ENCODE data around the gene EIF4G3. TPM values are rescaled to one million over a fixed set of nuclear protein-coding genes. Genes with fewer than 3 reads are reported as not detected.

EIF4G3 gene
- total and polyA plus RNA-seq, 2 donors: 17.0 to 22.1 TPM

DNA sequence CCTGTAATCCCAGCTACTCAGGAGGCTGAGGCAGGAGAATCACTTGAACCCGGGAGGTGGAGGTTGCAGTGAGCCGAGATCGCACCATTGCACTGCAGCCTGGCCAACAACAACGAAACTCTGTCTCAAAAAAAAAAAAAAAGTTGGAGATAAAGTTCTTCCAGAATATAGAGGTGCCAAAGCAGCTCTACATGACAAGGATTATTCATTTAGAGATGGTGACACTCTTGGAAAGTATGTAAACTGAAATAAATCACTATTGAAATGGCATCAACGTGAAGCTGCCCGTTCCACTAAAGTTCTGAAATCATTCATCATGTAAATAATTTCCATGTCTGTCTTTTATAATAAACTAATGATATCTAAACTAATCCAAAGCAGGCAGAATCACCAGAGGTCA lies 14.9 kb downstream of the EIF4G3 start:
- H3K4me1 ChIP-seq (ENCODE audit: control insufficient read depth in 2 of 2, insufficient read depth in 2 of 2, low read length in 2 of 2): no peaks in the 10 kb centered on the region
- no peak for DNase-seq (ENCODE audit: low read depth in 6 of 9, low spot score in 9 of 9)
- no peak overlapping the region for H3K4me3 ChIP-seq (ENCODE audit: low read length in 2 of 2)
- peaks cover 3% of the 10 kb centered on the region in 2 donors for H3K36me3 ChIP-seq (ENCODE audit: control insufficient read depth in 2 of 2, insufficient read depth in 2 of 2, low read length in 1 of 2)
- H3K27me3 ChIP-seq (ENCODE audit: control insufficient read depth in 2 of 2, insufficient read depth in 1 of 2, low read length in 1 of 2): no peaks in the 10 kb centered on the region
- H3K27ac ChIP-seq (ENCODE audit: low read depth in 1 of 2, low read length in 1 of 2): no peak overlapping the region
- no peaks in the 10 kb centered on the region for H3K9me3 ChIP-seq (ENCODE audit: control insufficient read depth in 2 of 2, insufficient read depth in 1 of 2, low read length in 1 of 2)
- 96% methylated on average over 6 of the region's 6 CpGs for WGBS

DNA sequence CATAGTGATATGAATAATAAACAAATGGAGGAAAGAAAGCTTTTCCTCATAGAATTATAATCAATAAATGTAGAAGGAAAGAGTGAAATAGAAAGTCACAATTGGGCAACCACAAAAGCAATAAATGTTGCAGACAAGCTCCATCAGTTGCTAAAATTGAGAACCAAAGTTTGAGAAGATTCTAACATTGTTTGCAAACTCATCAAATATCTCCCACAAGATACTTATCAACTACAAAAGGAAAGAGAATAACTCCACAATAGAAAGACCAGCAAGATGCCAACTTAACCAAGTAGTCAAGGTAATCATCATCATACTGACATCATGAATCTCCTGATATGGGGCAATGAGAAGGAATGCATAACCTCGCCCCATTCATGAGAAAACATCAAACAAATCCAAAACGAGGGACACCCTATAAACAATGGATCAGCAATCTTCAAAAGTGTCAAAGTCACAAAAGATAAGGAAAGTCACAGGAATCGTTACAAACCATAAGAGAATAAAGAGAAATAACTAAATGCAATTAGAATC lies 16.4 kb downstream of the EIF4G3 start:
- WGBS: 96% methylated on average over 3 of the region's 3 CpGs
- no peak for DNase-seq (ENCODE audit: low read depth in 6 of 9, low spot score in 9 of 9)
- no peaks in the 10 kb centered on the region for H3K27me3 ChIP-seq (ENCODE audit: control insufficient read depth in 2 of 2, insufficient read depth in 1 of 2, low read length in 1 of 2)
- H3K9me3 ChIP-seq (ENCODE audit: control insufficient read depth in 2 of 2, insufficient read depth in 1 of 2, low read length in 1 of 2): no peaks in the 10 kb centered on the region
- no peaks in the 10 kb centered on the region for H3K4me1 ChIP-seq (ENCODE audit: control insufficient read depth in 2 of 2, insufficient read depth in 2 of 2, low read length in 2 of 2)
- no peak overlapping the region for H3K4me3 ChIP-seq (ENCODE audit: low read length in 2 of 2)
- H3K27ac ChIP-seq (ENCODE audit: low read depth in 1 of 2, low read length in 1 of 2): no peak overlapping the region
- H3K36me3 ChIP-seq (ENCODE audit: control insufficient read depth in 2 of 2, insufficient read depth in 2 of 2, low read length in 1 of 2): peaks cover 3% of the 10 kb centered on the region in 2 donors

DNA sequence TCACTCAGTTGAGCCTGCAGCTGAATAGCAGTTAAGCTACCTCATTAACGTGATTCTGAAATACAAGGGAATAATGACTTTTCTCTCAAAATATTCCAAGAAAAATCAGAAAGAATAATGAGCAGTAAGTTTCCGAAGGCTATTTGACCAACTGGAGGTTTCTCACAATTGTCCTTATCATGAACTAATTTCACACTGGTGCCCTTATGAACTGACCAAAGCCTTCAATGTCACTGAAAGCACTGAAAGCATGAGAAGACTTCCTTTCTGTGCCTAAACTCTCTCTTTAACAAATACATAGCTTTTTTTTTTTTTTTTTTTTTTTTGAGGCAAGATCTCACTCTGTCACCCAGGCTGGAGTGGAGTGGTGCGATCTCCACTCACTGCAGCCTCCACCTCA lies 18.8 kb downstream of the EIF4G3 start:
- Histone ChIP-seq H3K4me1 (ENCODE audit: control insufficient read depth in 2 of 2, insufficient read depth in 2 of 2, low read length in 2 of 2) (no peaks in the 10 kb centered on the region), H3K27me3 (ENCODE audit: control insufficient read depth in 2 of 2, insufficient read depth in 1 of 2, low read length in 1 of 2) (no peaks in the 10 kb centered on the region), H3K27ac (ENCODE audit: low read depth in 1 of 2, low read length in 1 of 2) (no peak overlapping the region), H3K9me3 (ENCODE audit: control insufficient read depth in 2 of 2, insufficient read depth in 1 of 2, low read length in 1 of 2) (no peaks in the 10 kb centered on the region), H3K36me3 (ENCODE audit: control insufficient read depth in 2 of 2, insufficient read depth in 2 of 2, low read length in 1 of 2) (peaks cover 0 to 3% of the 10 kb centered on the region in 2 donors), H3K4me3 (ENCODE audit: low read length in 2 of 2) (no peak overlapping the region)
- no peak for DNase-seq (ENCODE audit: low read depth in 6 of 9, low spot score in 9 of 9)
- 77% methylated on average over 3 of the region's 3 CpGs for WGBS

DNA sequence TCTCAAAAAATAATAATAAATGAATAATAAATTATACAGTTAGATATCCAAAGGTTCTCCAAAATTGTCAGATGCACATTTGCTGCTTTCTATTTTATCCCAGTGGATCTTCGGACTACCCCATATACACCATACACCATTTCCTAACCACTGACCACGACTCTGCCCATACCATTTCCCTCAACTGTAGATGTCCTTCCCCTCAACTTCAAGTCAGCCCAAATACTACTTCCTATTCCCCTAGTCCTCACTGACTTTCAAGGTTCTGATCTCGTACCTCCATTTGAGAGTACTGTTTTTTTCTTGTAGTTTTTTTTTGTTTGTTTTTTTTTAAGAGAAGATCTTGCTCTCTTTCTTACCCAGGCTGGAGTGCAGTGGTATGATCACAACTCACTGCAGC lies 19.6 kb downstream of the EIF4G3 start:
- DNase-seq (ENCODE audit: low read depth in 6 of 9, low spot score in 9 of 9): no peak
- no peaks in the 10 kb centered on the region for H3K9me3 ChIP-seq (ENCODE audit: control insufficient read depth in 2 of 2, insufficient read depth in 1 of 2, low read length in 1 of 2)
- no peaks in the 10 kb centered on the region for H3K27me3 ChIP-seq (ENCODE audit: control insufficient read depth in 2 of 2, insufficient read depth in 1 of 2, low read length in 1 of 2)
- H3K4me1 ChIP-seq (ENCODE audit: control insufficient read depth in 2 of 2, insufficient read depth in 2 of 2, low read length in 2 of 2): no peaks in the 10 kb centered on the region
- H3K27ac ChIP-seq (ENCODE audit: low read depth in 1 of 2, low read length in 1 of 2): no peak overlapping the region
- peaks cover 0 to 3% of the 10 kb centered on the region in 2 donors for H3K36me3 ChIP-seq (ENCODE audit: control insufficient read depth in 2 of 2, insufficient read depth in 2 of 2, low read length in 1 of 2)
- 77% methylated on average over 3 of the region's 3 CpGs for WGBS
- H3K4me3 ChIP-seq (ENCODE audit: low read length in 2 of 2): no peak overlapping the region

DNA sequence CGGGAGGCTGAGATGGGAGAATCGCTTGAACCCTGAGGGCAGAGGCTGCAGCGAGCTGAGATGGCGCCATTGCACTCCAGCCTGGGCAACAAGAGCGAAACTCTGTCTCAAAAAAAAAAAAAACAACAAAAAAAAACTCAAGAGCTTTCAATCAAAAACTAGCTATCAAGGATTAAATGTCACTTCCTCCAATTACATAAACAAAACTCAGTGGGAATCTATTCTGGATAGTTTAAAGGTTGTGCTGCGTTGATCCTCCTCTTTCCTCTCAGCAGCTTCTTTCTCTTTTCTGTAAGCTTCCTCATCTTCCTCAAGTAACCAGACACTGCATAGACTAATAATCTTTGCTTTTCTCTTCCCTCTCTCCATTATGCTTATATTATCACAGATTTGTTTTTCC lies 20.7 kb downstream of the EIF4G3 start:
- peaks cover 0 to 3% of the 10 kb centered on the region in 2 donors for H3K36me3 ChIP-seq (ENCODE audit: control insufficient read depth in 2 of 2, insufficient read depth in 2 of 2, low read length in 1 of 2)
- no peak overlapping the region for H3K27ac ChIP-seq (ENCODE audit: low read depth in 1 of 2, low read length in 1 of 2)
- H3K9me3 ChIP-seq (ENCODE audit: control insufficient read depth in 2 of 2, insufficient read depth in 1 of 2, low read length in 1 of 2): no peaks in the 10 kb centered on the region
- no peaks in the 10 kb centered on the region for H3K4me1 ChIP-seq (ENCODE audit: control insufficient read depth in 2 of 2, insufficient read depth in 2 of 2, low read length in 2 of 2)
- H3K4me3 ChIP-seq (ENCODE audit: low read length in 2 of 2): no peak overlapping the region
- 97% methylated on average over 6 of the region's 6 CpGs for WGBS
- DNase-seq (ENCODE audit: low read depth in 6 of 9, low spot score in 9 of 9): no peak
- no peaks in the 10 kb centered on the region for H3K27me3 ChIP-seq (ENCODE audit: control insufficient read depth in 2 of 2, insufficient read depth in 1 of 2, low read length in 1 of 2)

DNA sequence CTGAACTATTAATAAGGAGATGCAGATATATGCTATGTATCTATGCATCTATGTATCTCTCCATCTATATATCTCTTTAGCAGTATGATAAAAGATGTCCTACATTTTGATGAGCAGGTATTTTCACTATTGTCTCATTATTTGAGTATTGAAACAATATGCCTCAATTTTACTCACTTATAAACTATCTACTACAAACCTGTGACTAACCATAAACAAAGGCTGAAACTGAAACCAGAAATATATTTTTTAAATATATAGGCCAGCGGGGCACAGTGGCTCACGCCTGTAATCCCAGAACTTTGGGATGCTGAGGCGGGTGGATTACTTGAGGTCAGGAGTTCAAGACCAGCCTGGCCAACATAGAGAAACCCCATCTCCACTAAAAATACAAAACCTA lies 22.0 kb downstream of the EIF4G3 start:
- no peak overlapping the region for H3K4me3 ChIP-seq (ENCODE audit: low read length in 2 of 2)
- no peaks in the 10 kb centered on the region for H3K9me3 ChIP-seq (ENCODE audit: control insufficient read depth in 2 of 2, insufficient read depth in 1 of 2, low read length in 1 of 2)
- DNase-seq (ENCODE audit: low read depth in 6 of 9, low spot score in 9 of 9): no peak
- H3K36me3 ChIP-seq (ENCODE audit: control insufficient read depth in 2 of 2, insufficient read depth in 2 of 2, low read length in 1 of 2): peaks cover 0 to 3% of the 10 kb centered on the region in 2 donors
- H3K4me1 ChIP-seq (ENCODE audit: control insufficient read depth in 2 of 2, insufficient read depth in 2 of 2, low read length in 2 of 2): no peaks in the 10 kb centered on the region
- no peak overlapping the region for H3K27ac ChIP-seq (ENCODE audit: low read depth in 1 of 2, low read length in 1 of 2)
- WGBS: 91% methylated on average over 3 of the region's 3 CpGs
- no peaks in the 10 kb centered on the region for H3K27me3 ChIP-seq (ENCODE audit: control insufficient read depth in 2 of 2, insufficient read depth in 1 of 2, low read length in 1 of 2)

DNA sequence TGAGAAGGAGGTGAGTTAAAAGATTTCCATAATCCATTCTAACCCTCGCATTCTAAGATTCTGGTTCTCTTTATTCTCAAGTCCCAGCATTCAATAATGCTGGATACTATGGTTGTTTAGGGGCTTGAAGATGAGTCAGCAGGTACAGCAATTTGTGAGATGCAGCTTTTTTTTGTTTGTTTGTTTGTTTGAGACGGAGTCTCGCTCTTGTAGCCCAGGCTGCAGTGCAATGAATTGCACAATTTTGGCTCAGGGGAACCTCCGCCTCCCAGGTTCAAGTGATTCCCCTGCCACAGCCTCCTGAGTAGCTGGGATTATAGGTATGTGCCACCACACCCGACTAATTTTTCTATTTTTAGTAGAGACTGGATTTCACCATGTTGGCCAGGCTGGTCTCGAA lies 23.3 kb downstream of the EIF4G3 start:
- H3K27ac ChIP-seq (ENCODE audit: low read depth in 1 of 2, low read length in 1 of 2): no peak overlapping the region
- WGBS: 95% methylated on average over 6 of the region's 6 CpGs
- no peak overlapping the region for H3K4me3 ChIP-seq (ENCODE audit: low read length in 2 of 2)
- H3K27me3 ChIP-seq (ENCODE audit: control insufficient read depth in 2 of 2, insufficient read depth in 1 of 2, low read length in 1 of 2): no peaks in the 10 kb centered on the region
- no peak for DNase-seq (ENCODE audit: low read depth in 6 of 9, low spot score in 9 of 9)
- peaks cover 0 to 7% of the 10 kb centered on the region in 2 donors for H3K36me3 ChIP-seq (ENCODE audit: control insufficient read depth in 2 of 2, insufficient read depth in 2 of 2, low read length in 1 of 2)
- no peaks in the 10 kb centered on the region for H3K9me3 ChIP-seq (ENCODE audit: control insufficient read depth in 2 of 2, insufficient read depth in 1 of 2, low read length in 1 of 2)
- H3K4me1 ChIP-seq (ENCODE audit: control insufficient read depth in 2 of 2, insufficient read depth in 2 of 2, low read length in 2 of 2): no peaks in the 10 kb centered on the region

DNA sequence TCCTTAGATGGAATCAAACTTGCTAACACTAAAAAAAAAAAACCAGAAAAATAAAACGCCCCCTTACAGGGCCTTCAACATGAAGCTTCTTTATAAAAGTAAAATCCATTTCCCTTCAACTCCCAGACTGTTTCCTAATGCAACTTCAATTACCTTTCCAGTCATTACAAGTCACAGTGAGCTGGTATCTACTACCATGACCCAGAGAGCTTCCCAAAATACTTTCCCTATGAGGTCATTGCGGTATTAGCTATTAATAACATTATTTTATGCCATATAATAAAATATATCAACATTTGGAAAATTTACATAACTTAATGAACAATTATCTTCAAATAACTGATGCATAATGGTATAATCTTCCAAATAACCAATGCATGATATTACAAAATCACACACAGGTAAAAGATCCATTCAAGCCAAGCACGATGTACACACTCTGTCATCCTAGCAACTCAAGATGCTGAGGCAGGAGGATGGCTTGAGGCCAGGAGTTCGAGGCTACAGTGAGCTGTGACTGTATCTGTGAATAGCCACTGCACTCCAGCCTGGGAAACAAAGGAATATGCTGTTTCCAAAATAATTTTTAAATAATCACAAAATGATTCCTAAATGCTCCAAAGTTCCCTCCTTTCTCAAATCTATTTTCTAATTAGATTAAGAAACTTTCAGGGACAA lies 24.1 kb downstream of the EIF4G3 start:
- Histone ChIP-seq H3K36me3 (ENCODE audit: control insufficient read depth in 2 of 2, insufficient read depth in 2 of 2, low read length in 1 of 2) (peaks cover 4 to 11% of the 10 kb centered on the region in 2 donors), H3K4me3 (ENCODE audit: low read length in 2 of 2) (no peak overlapping the region), H3K4me1 (ENCODE audit: control insufficient read depth in 2 of 2, insufficient read depth in 2 of 2, low read length in 2 of 2) (no peaks in the 10 kb centered on the region), H3K27me3 (ENCODE audit: control insufficient read depth in 2 of 2, insufficient read depth in 1 of 2, low read length in 1 of 2) (no peaks in the 10 kb centered on the region), H3K27ac (ENCODE audit: low read depth in 1 of 2, low read length in 1 of 2) (no peak overlapping the region), H3K9me3 (ENCODE audit: control insufficient read depth in 2 of 2, insufficient read depth in 1 of 2, low read length in 1 of 2) (no peaks in the 10 kb centered on the region)
- no peak for DNase-seq (ENCODE audit: low read depth in 6 of 9, low spot score in 9 of 9)
- WGBS: 95% methylated on average over 4 of the region's 4 CpGs

DNA sequence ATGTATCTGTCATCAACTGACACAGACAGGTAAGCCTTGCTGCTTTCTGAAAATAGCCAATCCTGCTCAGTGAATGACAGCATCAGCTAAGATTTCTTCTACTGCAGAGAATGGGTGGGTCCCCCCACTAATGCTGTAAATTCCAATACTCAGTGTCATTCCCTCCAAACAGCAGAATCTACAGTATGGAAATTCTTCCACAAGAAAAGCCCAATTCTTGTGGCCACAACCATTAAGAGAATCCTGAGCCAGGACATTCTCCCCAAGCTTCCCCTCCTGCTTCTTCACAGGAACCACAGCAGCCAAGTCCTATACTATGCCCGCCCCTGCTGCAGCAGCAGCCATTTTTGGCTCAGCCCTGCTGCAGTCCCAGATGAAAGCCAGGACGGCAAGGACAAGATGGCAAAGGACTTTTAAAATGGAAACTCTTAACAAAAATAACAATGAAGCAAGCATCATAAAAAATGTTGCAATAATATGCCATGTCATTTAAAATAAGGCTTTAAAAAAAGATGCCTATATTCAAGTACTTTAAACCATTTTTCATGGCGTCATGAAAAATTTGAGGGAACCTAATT lies 26.8 kb downstream of the EIF4G3 start:
- no peak for DNase-seq (ENCODE audit: low read depth in 6 of 9, low spot score in 9 of 9)

More for the DNA sequence above, 26.8 kb downstream of the EIF4G3 start:
- WGBS: 96% methylated on average over 3 of the region's 3 CpGs
- H3K9me3 ChIP-seq (ENCODE audit: control insufficient read depth in 2 of 2, insufficient read depth in 1 of 2, low read length in 1 of 2): no peaks in the 10 kb centered on the region
- peak overlapping the region in 1 of 2 donors; percentile 31 for H3K27ac ChIP-seq (ENCODE audit: low read depth in 1 of 2, low read length in 1 of 2)
- H3K4me1 ChIP-seq (ENCODE audit: control insufficient read depth in 2 of 2, insufficient read depth in 2 of 2, low read length in 2 of 2): no peaks in the 10 kb centered on the region
- H3K36me3 ChIP-seq (ENCODE audit: control insufficient read depth in 2 of 2, insufficient read depth in 2 of 2, low read length in 1 of 2): peaks cover 4 to 14% of the 10 kb centered on the region in 2 donors
- no peak overlapping the region for H3K4me3 ChIP-seq (ENCODE audit: low read length in 2 of 2)
- no peaks in the 10 kb centered on the region for H3K27me3 ChIP-seq (ENCODE audit: control insufficient read depth in 2 of 2, insufficient read depth in 1 of 2, low read length in 1 of 2)
